Mammary epithelial cell (primary cell): ENCODE results near the gene SAMD4B.

Source experiments
- CTCF ChIP-seq, 2 donors: IDR thresholded peaks in 1 of 2; conservative IDR thresholded peaks in 1 of 2; 2 replicates each; pipeline ENCODE4 v1.5.1; 2011 to 2012; ENCODE audit warnings: inconsistent platforms in 2 of 2, low read length in 2 of 2, mild to moderate bottlenecking in 2 of 2, control low read depth in 1 of 2, low read depth in 1 of 2; ENCODE audit not compliant: insufficient read depth in 1 of 2; ENCODE audit errors: extremely low read depth in 1 of 2
- EZH2 ChIP-seq: IDR thresholded peaks from 2 replicates; pipeline ENCODE4 v1.6.1; 2012; ENCODE audit warnings: low read length, inconsistent platforms, borderline replicate concordance

GRCh38 chr19:39350156-39350555 lies 7.9 kb downstream of the SAMD4B start:
- TF ChIP-seq CTCF (conservative IDR thresholded peaks at IDR 0.05 in 1 of 2, IDR thresholded peaks at IDR 0.05 in 1 of 2; ENCODE audit: extremely low read depth in 1 of 2, insufficient read depth in 1 of 2, low read depth in 1 of 2, low read length in 2 of 2): no peak
- TF ChIP-seq EZH2: no peak
